HG03108 (cell line): ENCODE results near the gene PRR33.
"Not testable (repeated sequence)": the region's sequence is repeated elsewhere in the genome, so short reads cannot be mapped to it uniquely, and the experiment has no call there.

Experiments
- ATAC-seq: cut with Tn5 transposase; IDR thresholded peaks from one replicate; pipeline ENCODE4 v1.9.1; 2021; ENCODE audit warnings: moderate library complexity; ENCODE audit not compliant: unreplicated experiment

PRR33 gene

GRCh38 chr11:1891831-1892115 is at the start of gene PRR33:
Gene PRR33 (minus strand): TSS chr11:1891895. CDS start chr11:1890584, 1,311 bp downstream.
- ATAC-seq = no peak

- not testable (repeated sequence) for ATAC-seq
Observed at GRCh38 chr11:1939788-1940187, 48.1 kb upstream of the PRR33 start.

- ATAC-seq = no peak
Observed at GRCh38 chr11:1939006-1939625, 47.4 kb upstream of the PRR33 start.

- ATAC-seq = no peak
Observed at GRCh38 chr11:1938343-1939005, 46.8 kb upstream of the PRR33 start.

- no peak for ATAC-seq
Observed at GRCh38 chr11:1937616-1938342, 46.1 kb upstream of the PRR33 start.

- no peak for ATAC-seq
Observed at GRCh38 chr11:1936781-1937615, 45.3 kb upstream of the PRR33 start.

GRCh38 chr11:1936072-1936780 is 44.5 kb upstream of the PRR33 start:
- ATAC-seq = no peak

GRCh38 chr11:1935156-1936071 is 43.7 kb upstream of the PRR33 start:
- no peak for ATAC-seq

- no peak for ATAC-seq
Observed at GRCh38 chr11:1934335-1935155, 42.9 kb upstream of the PRR33 start.

GRCh38 chr11:1933416-1934334 is 42.0 kb upstream of the PRR33 start:
- no peak for ATAC-seq

- no peak for ATAC-seq
Observed at GRCh38 chr11:1932681-1933080, 41.0 kb upstream of the PRR33 start.

GRCh38 chr11:1932105-1932480 is 40.4 kb upstream of the PRR33 start:
- no peak for ATAC-seq

GRCh38 chr11:1931341-1932104 is 39.8 kb upstream of the PRR33 start:
- ATAC-seq = no peak

- ATAC-seq = no peak
Observed at GRCh38 chr11:1930462-1930830, 38.8 kb upstream of the PRR33 start.

- no peak for ATAC-seq
Observed at GRCh38 chr11:1929621-1930461, 38.1 kb upstream of the PRR33 start.

GRCh38 chr11:1928891-1929541 is 37.3 kb upstream of the PRR33 start:
- no peak for ATAC-seq
